Neuronal stem cell (in vitro differentiated cells): ENCODE results near the gene KIF16B.

ENCODE experiments used
- DNase-seq: peaks from one replicate; pipeline ENCODE4 v3.0.0-alpha.2; 2013; ENCODE audit warnings: low spot score
- H2AFZ ChIP-seq: one replicate; pipeline ENCODE4 v1.6.1; 2013; ENCODE audit warnings: mild to moderate bottlenecking, low read length, inconsistent platforms
- H2AK5ac ChIP-seq: 2 replicates; pipeline ENCODE4 v1.6.1; 2013; ENCODE audit warnings: low read depth, mild to moderate bottlenecking, inconsistent platforms, low read length, moderate library complexity, mixed read lengths
- H2BK120ac ChIP-seq: 2 replicates; pipeline ENCODE4 v1.6.1; 2013; ENCODE audit warnings: low read depth, mild to moderate bottlenecking, inconsistent platforms, low read length, moderate library complexity, mixed read lengths
- H2BK12ac ChIP-seq: one replicate; pipeline ENCODE4 v1.6.1; 2013; ENCODE audit warnings: low read length, inconsistent platforms
- H2BK15ac ChIP-seq: 2 replicates; pipeline ENCODE4 v1.6.1; 2013; ENCODE audit warnings: mild to moderate bottlenecking, low read length, inconsistent platforms, mixed read lengths
- H2BK5ac ChIP-seq: one replicate; pipeline ENCODE4 v1.6.1; 2013; ENCODE audit warnings: inconsistent platforms, mild to moderate bottlenecking, low read length, moderate library complexity
- H3K14ac ChIP-seq: one replicate; pipeline ENCODE4 v1.6.1; 2013; ENCODE audit warnings: low read length, inconsistent platforms
- H3K18ac ChIP-seq: 2 replicates; pipeline ENCODE4 v1.6.1; 2013; ENCODE audit warnings: low read length, inconsistent platforms
- H3K23ac ChIP-seq: 2 replicates; pipeline ENCODE4 v1.6.1; 2013; ENCODE audit warnings: low read depth, mild to moderate bottlenecking, mixed read lengths, low read length, inconsistent platforms; ENCODE audit not compliant: poor library complexity
- H3K27ac ChIP-seq: replicated peaks from 3 replicates; pipeline ENCODE4 v1.5.1; 2013; ENCODE audit warnings: low read length, inconsistent platforms
- H3K27me3 ChIP-seq, 3 experiments: 2 replicates each; pipeline ENCODE4 v1.6.1; 2013; ENCODE audit warnings: low read length in 3 of 3, mild to moderate bottlenecking in 2 of 3, inconsistent platforms in 1 of 3, low read depth in 1 of 3, mixed read lengths in 1 of 3, moderate library complexity in 1 of 3; ENCODE audit not compliant: control insufficient read depth in 3 of 3, insufficient read depth in 3 of 3
- H3K36me3 ChIP-seq, 2 donors: replicated peaks in 1 of 2; 2 replicates each; pipeline ENCODE4 v1.6.1; 2013; ENCODE audit warnings: low read length in 2 of 2; ENCODE audit not compliant: control insufficient read depth in 2 of 2, insufficient read depth in 2 of 2
- H3K4ac ChIP-seq: 2 replicates; pipeline ENCODE4 v1.6.1; 2013; ENCODE audit warnings: inconsistent platforms, mild to moderate bottlenecking, low read length, moderate library complexity
- H3K4me1 ChIP-seq, 2 donors: 1 replicate in 1 of 2; 2 replicates in 1 of 2; pipeline ENCODE4 v1.6.1; 2013; ENCODE audit warnings: low read length in 2 of 2, low read depth in 1 of 2; ENCODE audit not compliant: control insufficient read depth in 2 of 2, insufficient read depth in 1 of 2
- H3K4me2 ChIP-seq: one replicate; pipeline ENCODE4 v1.6.1; 2013; ENCODE audit warnings: mild to moderate bottlenecking, low read length, inconsistent platforms; ENCODE audit not compliant: insufficient read depth, poor library complexity, severe bottlenecking
- H3K4me3 ChIP-seq, 2 donors: 2 replicates each; pipeline ENCODE4 v1.5.1; 2013; ENCODE audit warnings: low read length in 2 of 2, mild to moderate bottlenecking in 2 of 2, inconsistent platforms in 1 of 2, moderate library complexity in 1 of 2
- H3K79me1 ChIP-seq: one replicate; pipeline ENCODE4 v1.6.1; 2013; ENCODE audit warnings: low read depth, mild to moderate bottlenecking, inconsistent platforms, low read length, moderate library complexity
- H3K9ac ChIP-seq: one replicate; pipeline ENCODE4 v1.6.1; 2013; ENCODE audit warnings: mild to moderate bottlenecking, low read depth, low read length, inconsistent platforms; ENCODE audit not compliant: poor library complexity
- H3K9me3 ChIP-seq, 2 donors: replicated peaks in 1 of 2; 2 replicates each; pipeline versions ENCODE3 to v1.6.1; 2013; ENCODE audit warnings: low read length in 2 of 2, mild to moderate bottlenecking in 2 of 2, inconsistent platforms in 1 of 2, low read depth in 1 of 2, mixed read lengths in 1 of 2, moderate library complexity in 1 of 2; ENCODE audit not compliant: control insufficient read depth in 2 of 2, insufficient read depth in 1 of 2
- H4K8ac ChIP-seq: one replicate; pipeline ENCODE4 v1.6.1; 2013; ENCODE audit warnings: low read depth, mild to moderate bottlenecking, inconsistent platforms, low read length, moderate library complexity
- H4K91ac ChIP-seq: one replicate; pipeline ENCODE4 v1.6.1; 2013; ENCODE audit warnings: low read length, low read depth, mild to moderate bottlenecking, inconsistent platforms; ENCODE audit not compliant: poor library complexity
- WGBS, 2 donors: extraction: QIAGEN DNeasy Blood & Tissue Kit; methylation state at CpG; one replicate each; pipeline ENCODE4 v1.1.7; 2013; ENCODE audit warnings: missing lambda C conversion rate in 2 of 2, mixed read lengths in 1 of 2; ENCODE audit not compliant: insufficient read length in 2 of 2, insufficient replicate concordance in 1 of 2; ENCODE audit errors: extremely low coverage in 2 of 2; 5-methylcytosine and 5-hydroxymethylcytosine counted together

Gene KIF16B

GRCh38 chr20:16265334-16265733, 307.9 kb downstream of the KIF16B start:
- H3K79me1 ChIP-seq = no peaks in the 10 kb centered on the region
- H3K18ac ChIP-seq = peak overlapping the region; percentile 65
- H3K4me3 ChIP-seq = no peak overlapping the region
- no peak overlapping the region for H3K4me2 ChIP-seq
- H3K27ac ChIP-seq = no peak overlapping the region
- no peaks in the 10 kb centered on the region for H3K27me3 ChIP-seq
- no peak overlapping the region for H2AK5ac ChIP-seq
- H3K9ac ChIP-seq = no peak overlapping the region
- H4K8ac ChIP-seq = no peak overlapping the region
- WGBS, 2 donors = no CpG with 5 or more reads among the region's 5 CpGs
- no peaks in the 10 kb centered on the region for H3K36me3 ChIP-seq
- H2BK15ac ChIP-seq = no peak overlapping the region
- H3K14ac ChIP-seq = peak overlapping the region; percentile 77
- no peak overlapping the region for H3K4ac ChIP-seq
- H3K9me3 ChIP-seq = peaks cover 7 to 10% of the 10 kb centered on the region in 2 donors
- H2BK12ac ChIP-seq = no peak overlapping the region
- no peak overlapping the region for H2AFZ ChIP-seq
- no peak overlapping the region for H4K91ac ChIP-seq
- H3K23ac ChIP-seq = peak overlapping the region; percentile 59
- H2BK120ac ChIP-seq = no peak overlapping the region
- peaks cover 0 to 5% of the 10 kb centered on the region in 2 donors for H3K4me1 ChIP-seq
- no peak overlapping the region for H2BK5ac ChIP-seq
- no peak for DNase-seq

DNA sequence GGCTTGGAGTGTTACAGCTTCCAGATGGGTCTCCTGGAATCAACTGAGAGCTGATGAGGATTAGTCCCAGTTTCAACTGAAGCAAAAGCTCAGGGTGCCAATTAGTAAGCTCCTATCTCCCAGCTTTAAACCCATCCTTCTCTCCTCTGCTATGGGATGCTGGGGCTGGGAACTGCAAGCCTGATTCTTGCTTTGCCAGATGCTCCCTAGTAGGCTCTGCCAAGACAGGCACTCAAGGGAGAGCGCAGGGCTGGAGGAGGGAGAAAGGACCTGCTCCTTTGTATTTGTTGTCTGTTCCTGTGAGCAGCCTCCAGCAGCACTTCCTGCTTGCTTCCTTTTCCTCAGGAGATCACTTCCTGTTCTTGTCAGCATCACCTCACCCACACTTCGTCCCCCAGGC, 309.7 kb downstream of the KIF16B start:
- Histone ChIP-seq H3K36me3 (no peaks in the 10 kb centered on the region), H4K91ac (no peak overlapping the region), H3K14ac (no peak overlapping the region), H3K4ac (no peak overlapping the region), H3K4me1 (peaks cover 0 to 5% of the 10 kb centered on the region in 2 donors), H3K27ac (no peak overlapping the region), H2AFZ (peak overlapping the region; percentile 53), H2AK5ac (no peak overlapping the region), H3K18ac (no peak overlapping the region), H2BK5ac (no peak overlapping the region), H2BK15ac (no peak overlapping the region), H2BK120ac (no peak overlapping the region), H3K79me1 (no peaks in the 10 kb centered on the region), H3K9ac (no peak overlapping the region), H3K9me3 (peaks cover 7 to 10% of the 10 kb centered on the region in 2 donors), H3K27me3 (no peaks in the 10 kb centered on the region), H3K4me3 (peak overlapping the region in 1 of 2 donors; percentile 16), H3K4me2 (no peak overlapping the region), H2BK12ac (no peak overlapping the region), H4K8ac (no peak overlapping the region), H3K23ac (no peak overlapping the region)
- no CpG with 5 or more reads among the region's 2 CpGs for WGBS, 2 donors
- DNase-seq = no peak

DNA sequence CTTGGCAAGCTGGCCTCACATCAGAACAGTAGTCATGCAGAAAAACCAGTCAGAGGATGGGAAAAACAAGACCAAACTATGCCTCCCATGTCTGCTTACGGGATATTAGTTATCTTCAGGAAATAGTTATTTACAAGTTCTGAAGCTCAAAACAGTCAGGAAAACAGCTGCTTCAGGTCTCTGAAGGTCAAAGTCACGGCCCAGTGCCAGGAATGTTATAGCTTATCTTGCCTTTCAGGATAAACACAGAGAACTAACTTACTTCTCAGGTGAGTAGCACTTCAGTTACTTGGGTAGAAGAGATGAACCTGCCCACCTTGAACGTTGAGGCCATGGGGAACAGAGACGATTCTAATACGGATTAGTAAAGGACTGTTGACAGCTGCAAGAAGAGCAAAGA, 310.7 kb downstream of the KIF16B start:
- Histone ChIP-seq H3K79me1 (no peaks in the 10 kb centered on the region), H3K9me3 (peaks cover 7 to 10% of the 10 kb centered on the region in 2 donors), H3K4me1 (peaks cover 0 to 5% of the 10 kb centered on the region in 2 donors), H3K23ac (no peak overlapping the region), H2BK5ac (no peak overlapping the region), H2BK12ac (no peak overlapping the region), H3K27ac (no peak overlapping the region), H3K14ac (no peak overlapping the region), H3K4ac (no peak overlapping the region), H3K9ac (no peak overlapping the region), H2AK5ac (no peak overlapping the region), H4K8ac (no peak overlapping the region), H2BK120ac (no peak overlapping the region), H2BK15ac (no peak overlapping the region), H2AFZ (no peak overlapping the region), H3K27me3 (no peaks in the 10 kb centered on the region), H3K4me3 (no peak overlapping the region), H3K18ac (no peak overlapping the region), H3K36me3 (no peaks in the 10 kb centered on the region), H3K4me2 (no peak overlapping the region), H4K91ac (no peak overlapping the region)
- DNase-seq = no peak
- no CpG with 5 or more reads among the region's 5 CpGs for WGBS, 2 donors

GRCh38 chr20:16261733-16262273, 311.4 kb downstream of the KIF16B start:
- Histone ChIP-seq H2BK120ac (no peak overlapping the region), H3K4me3 (no peak overlapping the region), H3K4me2 (no peak overlapping the region), H2AFZ (no peak overlapping the region), H3K4ac (no peak overlapping the region), H2BK5ac (no peak overlapping the region), H3K23ac (no peak overlapping the region), H3K79me1 (no peaks in the 10 kb centered on the region), H4K91ac (no peak overlapping the region), H3K27me3 (no peaks in the 10 kb centered on the region), H2AK5ac (no peak overlapping the region), H3K9ac (no peak overlapping the region), H3K4me1 (peaks cover 0 to 5% of the 10 kb centered on the region in 2 donors), H3K18ac (no peak overlapping the region), H3K14ac (no peak overlapping the region), H3K36me3 (no peaks in the 10 kb centered on the region), H2BK15ac (no peak overlapping the region), H3K27ac (no peak overlapping the region), H3K9me3 (peaks cover 6 to 7% of the 10 kb centered on the region in 2 donors), H4K8ac (no peak overlapping the region), H2BK12ac (no peak overlapping the region)
- WGBS, 2 donors = no CpG with 5 or more reads among the region's 2 CpGs
- no peak for DNase-seq
